ENCODE data around the gene EML6.
A peak's percentile ranks its signal among the peaks of the same experiment; 100 is the strongest.

DNA sequence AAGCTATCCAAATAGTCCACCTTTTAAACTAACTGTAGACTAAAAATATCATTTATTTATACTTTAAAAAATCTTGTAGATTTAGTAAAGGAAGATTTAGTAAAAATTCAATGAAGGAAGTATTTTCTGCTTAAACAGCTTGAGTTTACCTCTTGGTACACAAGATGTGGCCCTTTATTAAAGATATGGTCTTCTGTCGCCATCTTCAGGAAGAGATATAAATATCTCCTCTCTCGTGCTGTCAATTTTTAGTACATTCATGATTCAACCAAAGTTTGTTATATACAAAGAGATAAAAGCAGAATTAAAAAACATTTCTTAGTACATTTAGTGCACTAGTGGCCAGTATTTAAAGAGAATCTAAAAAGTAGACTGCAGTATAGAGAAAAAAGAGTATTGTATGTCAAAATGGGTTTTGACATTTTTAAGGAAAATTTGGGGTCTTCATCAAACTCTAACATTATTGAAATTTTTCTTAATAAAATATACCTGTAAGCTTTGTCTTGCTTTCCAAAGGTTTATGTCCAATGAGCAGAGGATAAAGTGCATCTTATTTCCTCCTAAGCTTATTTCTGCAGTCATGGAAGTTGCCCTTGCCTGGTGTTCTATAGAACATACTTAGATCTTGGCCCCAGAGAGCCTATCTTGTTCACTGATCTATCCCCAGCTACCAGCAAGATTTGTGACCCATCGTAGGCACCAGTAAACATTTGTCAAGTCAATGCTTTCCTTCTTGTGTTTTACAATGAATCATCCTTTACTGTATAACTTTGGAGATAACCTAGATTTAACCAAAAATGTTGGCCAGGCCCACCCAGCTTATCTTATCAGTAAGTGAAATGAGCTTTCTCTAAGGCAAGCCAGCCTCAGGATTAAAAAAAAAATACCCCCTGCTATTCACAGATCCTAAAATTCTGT, 18.5 kb upstream of the EML6 start:
- no peak for TF ChIP-seq SOX6 (IDR thresholded peaks at IDR 0.05)
- TF ChIP-seq SOX6 (CRISPR knock-in tag; IDR thresholded peaks at IDR 0.05): no peak
- TF ChIP-seq ZBTB8A (CRISPR knock-in tag; IDR thresholded peaks at IDR 0.05; ENCODE audit: borderline replicate concordance, low read depth): no peak
- TF ChIP-seq NBN (conservative IDR thresholded peaks at IDR 0.05): no peak
- TF ChIP-seq, protein P1, sequence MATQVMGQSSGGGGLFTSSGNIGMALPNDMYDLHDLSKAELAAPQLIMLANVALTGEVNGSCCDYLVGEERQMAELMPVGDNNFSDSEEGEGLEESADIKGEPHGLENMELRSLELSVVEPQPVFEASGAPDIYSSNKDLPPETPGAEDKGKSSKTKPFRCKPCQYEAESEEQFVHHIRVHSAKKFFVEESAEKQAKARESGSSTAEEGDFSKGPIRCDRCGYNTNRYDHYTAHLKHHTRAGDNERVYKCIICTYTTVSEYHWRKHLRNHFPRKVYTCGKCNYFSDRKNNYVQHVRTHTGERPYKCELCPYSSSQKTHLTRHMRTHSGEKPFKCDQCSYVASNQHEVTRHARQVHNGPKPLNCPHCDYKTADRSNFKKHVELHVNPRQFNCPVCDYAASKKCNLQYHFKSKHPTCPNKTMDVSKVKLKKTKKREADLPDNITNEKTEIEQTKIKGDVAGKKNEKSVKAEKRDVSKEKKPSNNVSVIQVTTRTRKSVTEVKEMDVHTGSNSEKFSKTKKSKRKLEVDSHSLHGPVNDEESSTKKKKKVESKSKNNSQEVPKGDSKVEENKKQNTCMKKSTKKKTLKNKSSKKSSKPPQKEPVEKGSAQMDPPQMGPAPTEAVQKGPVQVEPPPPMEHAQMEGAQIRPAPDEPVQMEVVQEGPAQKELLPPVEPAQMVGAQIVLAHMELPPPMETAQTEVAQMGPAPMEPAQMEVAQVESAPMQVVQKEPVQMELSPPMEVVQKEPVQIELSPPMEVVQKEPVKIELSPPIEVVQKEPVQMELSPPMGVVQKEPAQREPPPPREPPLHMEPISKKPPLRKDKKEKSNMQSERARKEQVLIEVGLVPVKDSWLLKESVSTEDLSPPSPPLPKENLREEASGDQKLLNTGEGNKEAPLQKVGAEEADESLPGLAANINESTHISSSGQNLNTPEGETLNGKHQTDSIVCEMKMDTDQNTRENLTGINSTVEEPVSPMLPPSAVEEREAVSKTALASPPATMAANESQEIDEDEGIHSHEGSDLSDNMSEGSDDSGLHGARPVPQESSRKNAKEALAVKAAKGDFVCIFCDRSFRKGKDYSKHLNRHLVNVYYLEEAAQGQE (IDR thresholded peaks at IDR 0.05; ENCODE audit: borderline replicate concordance in 1 of 2, low read depth in 1 of 2, low read length in 2 of 2): no peak
- peak; percentile 79 for TF ChIP-seq CTCF (CRISPR knock-in tag; IDR thresholded peaks at IDR 0.05)
- TF ChIP-seq SMAD1 (CRISPR knock-in tag; IDR thresholded peaks at IDR 0.05; ENCODE audit: borderline replicate concordance, low read depth): no peak
